Measurements from ENCODE around the gene WNT9B. TPM values are rescaled to one million over a fixed set of nuclear protein-coding genes. Genes with fewer than 3 reads are reported as not detected.

The WNT9B gene
- total and polyA plus RNA-seq, 2 experiments from 2014 or later, result 2.4 to 2.6 TPM

GRCh38 chr17:46865100-46865499 lies 13.7 kb downstream of the WNT9B start:
- H3K79me2 ChIP-seq, result no peaks in the 10 kb centered on the region
- H3K4me3 ChIP-seq, result no peak overlapping the region
- no peak overlapping the region for H2AFZ ChIP-seq
- H3K4me1 ChIP-seq (ENCODE audit: insufficient read depth), result no peaks in the 10 kb centered on the region
- no peak overlapping the region for H3K4me2 ChIP-seq
- H3K9me3 ChIP-seq (ENCODE audit: low read depth), result no peaks in the 10 kb centered on the region
- TF ChIP-seq EZH2 (IDR thresholded peaks at IDR 0.05; ENCODE audit: borderline replicate concordance), result no peak
- WGBS (ENCODE audit: low lambda C conversion rate, missing lambda C conversion rate), result 55% methylated on average over 8 of the region's 8 CpGs
- H3K27me3 ChIP-seq, result no peaks in the 10 kb centered on the region
- no peaks in the 10 kb centered on the region for H3K9me2 ChIP-seq (replicated peaks; ENCODE audit: insufficient read depth)
- no peaks in the 10 kb centered on the region for H4K20me1 ChIP-seq (ENCODE audit: insufficient read depth, poor library complexity, severe bottlenecking)
- DNase-seq (ENCODE audit: low spot score), result no peak
- H3K27ac ChIP-seq, result no peak overlapping the region
- H3K36me3 ChIP-seq (replicated peaks; ENCODE audit: insufficient read depth, low read depth), result no peaks in the 10 kb centered on the region

GRCh38 chr17:46866325-46866724 lies 14.9 kb downstream of the WNT9B start:
- Histone ChIP-seq H3K79me2 (no peaks in the 10 kb centered on the region), H3K27me3 (no peaks in the 10 kb centered on the region), H4K20me1 (ENCODE audit: insufficient read depth, poor library complexity, severe bottlenecking) (no peaks in the 10 kb centered on the region), H3K4me2 (no peak overlapping the region), H3K9me3 (ENCODE audit: low read depth) (no peaks in the 10 kb centered on the region), H3K27ac (no peak overlapping the region), H2AFZ (no peak overlapping the region), H3K4me3 (no peak overlapping the region), H3K9me2 (replicated peaks; ENCODE audit: insufficient read depth) (no peaks in the 10 kb centered on the region), H3K4me1 (ENCODE audit: insufficient read depth) (peaks cover 3% of the 10 kb centered on the region), H3K36me3 (replicated peaks; ENCODE audit: insufficient read depth, low read depth) (no peaks in the 10 kb centered on the region)
- TF ChIP-seq EZH2 (IDR thresholded peaks at IDR 0.05; ENCODE audit: borderline replicate concordance) (no peak), EZH2phosphoT487 (IDR thresholded peaks at IDR 0.05; ENCODE audit: low read depth, severe bottlenecking, unreplicated experiment) (no peak), CTCF (IDR thresholded peaks at IDR 0.05; ENCODE audit: poor library complexity) (no peak)
- 76% methylated on average over 8 of the region's 8 CpGs for WGBS (ENCODE audit: low lambda C conversion rate, missing lambda C conversion rate)
- no peak for DNase-seq (ENCODE audit: low spot score)

GRCh38 chr17:46866747-46867146 lies 15.4 kb downstream of the WNT9B start:
- Histone ChIP-seq H3K27me3 (no peaks in the 10 kb centered on the region), H3K79me2 (no peaks in the 10 kb centered on the region), H2AFZ (no peak overlapping the region), H3K9me2 (replicated peaks; ENCODE audit: insufficient read depth) (no peaks in the 10 kb centered on the region), H3K9me3 (ENCODE audit: low read depth) (no peaks in the 10 kb centered on the region), H3K4me3 (no peak overlapping the region), H3K4me1 (ENCODE audit: insufficient read depth) (peaks cover 3% of the 10 kb centered on the region), H3K36me3 (replicated peaks; ENCODE audit: insufficient read depth, low read depth) (no peaks in the 10 kb centered on the region), H3K27ac (no peak overlapping the region), H4K20me1 (ENCODE audit: insufficient read depth, poor library complexity, severe bottlenecking) (no peaks in the 10 kb centered on the region), H3K4me2 (no peak overlapping the region)
- DNase-seq (ENCODE audit: low spot score), result no peak
- no peak for TF ChIP-seq EZH2 (IDR thresholded peaks at IDR 0.05; ENCODE audit: borderline replicate concordance)
- TF ChIP-seq EZH2phosphoT487 (IDR thresholded peaks at IDR 0.05; ENCODE audit: low read depth, severe bottlenecking, unreplicated experiment), result no peak
- no peak for TF ChIP-seq CTCF (IDR thresholded peaks at IDR 0.05; ENCODE audit: poor library complexity)

GRCh38 chr17:46868689-46869187 lies 17.4 kb downstream of the WNT9B start:
- no peak overlapping the region for H3K4me2 ChIP-seq
- H3K9me3 ChIP-seq (ENCODE audit: low read depth), result no peaks in the 10 kb centered on the region
- no peaks in the 10 kb centered on the region for H3K79me2 ChIP-seq
- TF ChIP-seq CTCF (IDR thresholded peaks at IDR 0.05; ENCODE audit: poor library complexity) (no peak), EZH2 (IDR thresholded peaks at IDR 0.05; ENCODE audit: borderline replicate concordance) (no peak), EZH2phosphoT487 (IDR thresholded peaks at IDR 0.05; ENCODE audit: low read depth, severe bottlenecking, unreplicated experiment) (no peak)
- whole genome bisulfite sequencing (ENCODE audit: low lambda C conversion rate, missing lambda C conversion rate), result 73% methylated on average over 6 of the region's 6 CpGs
- no peaks in the 10 kb centered on the region for H3K27me3 ChIP-seq
- no peaks in the 10 kb centered on the region for H3K36me3 ChIP-seq (replicated peaks; ENCODE audit: insufficient read depth, low read depth)
- H4K20me1 ChIP-seq (ENCODE audit: insufficient read depth, poor library complexity, severe bottlenecking), result no peaks in the 10 kb centered on the region
- H3K4me3 ChIP-seq, result no peak overlapping the region
- H2AFZ ChIP-seq, result no peak overlapping the region
- H3K9me2 ChIP-seq (replicated peaks; ENCODE audit: insufficient read depth), result no peaks in the 10 kb centered on the region
- peaks cover 3% of the 10 kb centered on the region for H3K4me1 ChIP-seq (ENCODE audit: insufficient read depth)
- H3K27ac ChIP-seq, result no peak overlapping the region
- no peak for DNase-seq (ENCODE audit: low spot score)

All from hepatocyte (in vitro differentiated cells).